ENCODE data around the gene SLF2. TPM values are rescaled to one million over a fixed set of nuclear protein-coding genes. Genes with fewer than 3 reads are reported as not detected.
A peak's percentile ranks its signal among the peaks of the same experiment; 100 is the strongest.

Gene SLF2
- total and polyA plus RNA-seq, 2 of the 13 experiments (the other 11 are each of a cell fraction or from before 2014, with no cell fraction given) = 12.2 to 48.1 TPM

GRCh38 chr10:100912013-100912604 is 654 bp upstream of the SLF2 start (continued):
- TF ChIP-seq HNF1A (IDR thresholded peaks at IDR 0.05; ENCODE audit: low read depth) (no peak), HNF1A (CRISPR knock-in tag; IDR thresholded peaks at IDR 0.05; ENCODE audit: borderline replicate concordance) (no peak), ADNP (CRISPR knock-in tag; IDR thresholded peaks at IDR 0.05) (no peak), NAIF1 (CRISPR knock-in tag; IDR thresholded peaks at IDR 0.05; ENCODE audit: borderline replicate concordance) (no peak), GTF3A (CRISPR knock-in tag; conservative IDR thresholded peaks at IDR 0.05) (no peak), ZNF629 (CRISPR knock-in tag; conservative IDR thresholded peaks at IDR 0.05) (peak; percentile 95), STAT5B (CRISPR knock-in tag; IDR thresholded peaks at IDR 0.05) (no peak), ZSCAN29 (CRISPR knock-in tag; conservative IDR thresholded peaks at IDR 0.05) (no peak), RORA (CRISPR knock-in tag; IDR thresholded peaks at IDR 0.05) (no peak), ZNF883 (CRISPR knock-in tag; IDR thresholded peaks at IDR 0.05; ENCODE audit: not compliant biosample characterization) (no peak), ZMYM3 (CRISPR knock-in tag; IDR thresholded peaks at IDR 0.05) (peak; percentile 79), THAP11 (CRISPR knock-in tag; IDR thresholded peaks at IDR 0.05) (no peak), ZNF768 (CRISPR knock-in tag; IDR thresholded peaks at IDR 0.05) (no peak), HIVEP1 (CRISPR knock-in tag; IDR thresholded peaks at IDR 0.05) (no peak), ATF1 (CRISPR knock-in tag; IDR thresholded peaks at IDR 0.05) (0 out of 2 replicates have a peak, but pooled peaks have one; percentile 38), DR1 (CRISPR knock-in tag; IDR thresholded peaks at IDR 0.05) (no peak), NFYC (CRISPR knock-in tag; IDR thresholded peaks at IDR 0.05) (no peak), NR2F6 (IDR thresholded peaks at IDR 0.05) (0 out of 2 replicates have a peak, but pooled peaks have one; percentile 8), NR2F6 (CRISPR knock-in tag; IDR thresholded peaks at IDR 0.05) (no peak), SMARCE1 (IDR thresholded peaks at IDR 0.05; ENCODE audit: borderline replicate concordance) (no peak), ASH2L (IDR thresholded peaks at IDR 0.05; ENCODE audit: insufficient read length, low read depth, low read length) (no peak), ZNF790 (CRISPR knock-in tag; IDR thresholded peaks at IDR 0.05; ENCODE audit: borderline replicate concordance) (no peak), FOXJ3 (CRISPR knock-in tag; IDR thresholded peaks at IDR 0.05; ENCODE audit: borderline replicate concordance) (no peak), ZXDC (CRISPR knock-in tag; IDR thresholded peaks at IDR 0.05) (no peak), CENPX (CRISPR knock-in tag; IDR thresholded peaks at IDR 0.05) (no peak)

Measured in HepG2 (cell line).